HEK293 (cell line): ENCODE results near the gene CST9.

Experiments
- CTCF ChIA-PET: fragments of 350-600 bp; formaldehyde crosslinking; extraction: SDS; loops from one replicate; lab custom pipeline; 2021; ENCODE audit warnings: antibody characterized with exemption; lab: Yijun Ruan, JAX
- POLR2A ChIA-PET: fragments of 300-600 bp; formaldehyde crosslinking; extraction: SDS; loops from one replicate; lab custom pipeline; 2020; ENCODE audit warnings: antibody characterized with exemption, inconsistent platforms; lab: Yijun Ruan, JAX
- H3K27ac ChIP-seq: fragments of 200-500 bp; sonication (Bioruptor generic); 2 replicates; pipeline ENCODE4 v1.5.1; 2014; ENCODE audit warnings: low read depth, low read length, control low read depth, inconsistent platforms; ENCODE audit errors: extremely low read depth
- H3K36me3 ChIP-seq, 2 experiments: fragments of 200-500 bp in 1 of 2; sonication (Bioruptor generic) in 1 of 2; 1 replicate in 1 of 2; 2 replicates in 1 of 2; pipeline ENCODE4 v1.5.1; 2014 to 2017; ENCODE audit warnings: inconsistent platforms in 2 of 2, low read length in 2 of 2; ENCODE audit not compliant: control insufficient read depth in 2 of 2, insufficient read depth in 1 of 2
- H3K4me1 ChIP-seq: fragments of 200-500 bp; sonication (Bioruptor generic); 2 replicates; pipeline ENCODE4 v1.5.1; 2014; ENCODE audit warnings: mild to moderate bottlenecking, low read length, inconsistent platforms; ENCODE audit not compliant: control insufficient read depth, insufficient read depth
- H3K4me3 ChIP-seq: 2 replicates; pipeline ENCODE4 v1.5.1; 2011; ENCODE audit warnings: low read depth, mild to moderate bottlenecking, control low read depth, low read length, moderate library complexity
- H3K9me3 ChIP-seq: fragments of 200-500 bp; sonication (Bioruptor generic); 2 replicates; pipeline ENCODE4 v1.5.1; 2014; ENCODE audit warnings: low read depth, low read length, inconsistent platforms; ENCODE audit not compliant: control insufficient read depth, insufficient read depth
- AEBP2 ChIP-seq: fragments of 450-650 bp; formaldehyde crosslinking; IDR thresholded peaks from 2 replicates; pipeline ENCODE4 v1.5.1; 2016; ENCODE audit warnings: missing biosample characterization, missing genetic modification characterization, borderline replicate concordance
- FEZF1 ChIP-seq: fragments of 450-650 bp; formaldehyde crosslinking; IDR thresholded peaks from 2 replicates; pipeline ENCODE4 v1.5.1; 2016; ENCODE audit warnings: missing biosample characterization, missing genetic modification characterization
- GLIS2 ChIP-seq: fragments of 450-650 bp; formaldehyde crosslinking; IDR thresholded peaks from 2 replicates; pipeline ENCODE4 v1.5.1; 2016; ENCODE audit warnings: missing biosample characterization, missing genetic modification characterization
- KLF16 ChIP-seq: fragments of 450-650 bp; formaldehyde crosslinking; IDR thresholded peaks from 2 replicates; pipeline ENCODE4 v1.5.1; 2017; ENCODE audit warnings: missing biosample characterization, missing genetic modification characterization
- KLF17 ChIP-seq: fragments of 450-650 bp; formaldehyde crosslinking; IDR thresholded peaks from 2 replicates; pipeline ENCODE4 v1.5.1; 2016; ENCODE audit warnings: missing biosample characterization, missing genetic modification characterization
- RBAK ChIP-seq: fragments of 450-650 bp; formaldehyde crosslinking; IDR thresholded peaks from 2 replicates; pipeline ENCODE4 v1.5.1; 2016; ENCODE audit warnings: missing biosample characterization, missing genetic modification characterization
- SALL2 ChIP-seq: fragments of 450-650 bp; formaldehyde crosslinking; IDR thresholded peaks from 2 replicates; pipeline ENCODE4 v1.5.0; 2017; ENCODE audit warnings: missing biosample characterization, mild to moderate bottlenecking, missing genetic modification characterization, borderline replicate concordance
- TRIM28 ChIP-seq: IDR thresholded peaks from 2 replicates; pipeline ENCODE4 v1.6.1; 2011; ENCODE audit warnings: low read length, control low read depth, borderline replicate concordance
- ZBTB1 ChIP-seq: fragments of 450-650 bp; formaldehyde crosslinking; IDR thresholded peaks from 2 replicates; pipeline ENCODE4 v1.5.1; 2016; ENCODE audit warnings: missing biosample characterization, missing genetic modification characterization
- ZBTB44 ChIP-seq: fragments of 450-650 bp; IDR thresholded peaks from 2 replicates; pipeline ENCODE4 v1.5.1; 2018; ENCODE audit warnings: missing biosample characterization, mild to moderate bottlenecking, missing genetic modification characterization
- ZFP3 ChIP-seq: fragments of 450-650 bp; formaldehyde crosslinking; IDR thresholded peaks from 2 replicates; pipeline ENCODE4 v1.5.1; 2016; ENCODE audit warnings: low read depth, missing biosample characterization, missing genetic modification characterization
- ZFP37 ChIP-seq: fragments of 450-650 bp; formaldehyde crosslinking; IDR thresholded peaks from 2 replicates; pipeline ENCODE4 v1.5.1; 2016; ENCODE audit warnings: missing biosample characterization, missing genetic modification characterization
- ZNF157 ChIP-seq: fragments of 450-650 bp; formaldehyde crosslinking; IDR thresholded peaks from 2 replicates; pipeline ENCODE4 v1.5.1; 2016; ENCODE audit warnings: missing biosample characterization, missing genetic modification characterization
- ZNF214 ChIP-seq: fragments of 450-650 bp; formaldehyde crosslinking; IDR thresholded peaks from 2 replicates; pipeline ENCODE4 v1.5.1; 2017; ENCODE audit warnings: missing biosample characterization, mild to moderate bottlenecking, missing genetic modification characterization, borderline replicate concordance
- ZNF24 ChIP-seq: fragments of 450-650 bp; formaldehyde crosslinking; IDR thresholded peaks from 2 replicates; pipeline ENCODE4 v1.5.1; 2016; ENCODE audit warnings: missing biosample characterization, missing genetic modification characterization
- ZNF274 ChIP-seq, 2 experiments: fragments of 200-500 bp in 1 of 2; fragments of 450-650 bp in 1 of 2; sonication (Bioruptor generic) in 1 of 2; formaldehyde crosslinking in 1 of 2; IDR thresholded peaks; 2 replicates each; pipeline versions ENCODE4 v1.5.1 to v1.6.1; 2014 to 2016; ENCODE audit warnings: borderline replicate concordance in 1 of 2, inconsistent platforms in 1 of 2, low read length in 1 of 2, missing biosample characterization in 1 of 2, missing genetic modification characterization in 1 of 2
- ZNF37A ChIP-seq: fragments of 450-650 bp; IDR thresholded peaks from 2 replicates; pipeline ENCODE4 v1.5.1; 2018; ENCODE audit warnings: missing biosample characterization, missing genetic modification characterization
- ZNF398 ChIP-seq: fragments of 450-650 bp; formaldehyde crosslinking; IDR thresholded peaks from 2 replicates; pipeline ENCODE4 v1.5.1; 2017; ENCODE audit warnings: missing biosample characterization, missing genetic modification characterization
- ZNF571 ChIP-seq: fragments of 450-650 bp; formaldehyde crosslinking; IDR thresholded peaks from 2 replicates; pipeline ENCODE4 v1.5.0; 2017; ENCODE audit warnings: missing biosample characterization, missing genetic modification characterization
- ZNF654 ChIP-seq: fragments of 450-650 bp; formaldehyde crosslinking; IDR thresholded peaks from 2 replicates; pipeline ENCODE4 v1.5.1; 2016; ENCODE audit warnings: low read depth, missing biosample characterization, missing genetic modification characterization
- ZNF660 ChIP-seq: fragments of 450-650 bp; IDR thresholded peaks from 2 replicates; pipeline ENCODE4 v1.5.1; 2018; ENCODE audit warnings: missing biosample characterization, mild to moderate bottlenecking, missing genetic modification characterization
- ZNF768 ChIP-seq: fragments of 450-650 bp; formaldehyde crosslinking; IDR thresholded peaks from 2 replicates; pipeline ENCODE4 v1.5.1; 2018; ENCODE audit warnings: missing biosample characterization, mild to moderate bottlenecking, missing genetic modification characterization
- ZNF776 ChIP-seq: fragments of 450-650 bp; formaldehyde crosslinking; IDR thresholded peaks from 2 replicates; pipeline ENCODE4 v1.5.0; 2017; ENCODE audit warnings: missing biosample characterization, missing genetic modification characterization, borderline replicate concordance
- ZNF785 ChIP-seq: fragments of 450-650 bp; formaldehyde crosslinking; IDR thresholded peaks from 2 replicates; pipeline ENCODE4 v1.5.1; 2016; ENCODE audit warnings: missing biosample characterization, missing genetic modification characterization
- ZNF830 ChIP-seq: fragments of 450-650 bp; IDR thresholded peaks from 2 replicates; pipeline ENCODE4 v1.5.0; 2018; ENCODE audit warnings: missing biosample characterization, missing genetic modification characterization, low read depth, mild to moderate bottlenecking, moderate library complexity

The CST9 gene

GRCh38 chr20:23566199-23566932, 39.4 kb downstream of the CST9 start:
- no peak overlapping the region for H3K4me3 ChIP-seq
- H3K9me3 ChIP-seq: no peaks in the 10 kb centered on the region
- no peak for TF ChIP-seq ZNF157
- no peak for TF ChIP-seq ZNF654 (tag by site-specific recombination)
- TF ChIP-seq ZNF768: no peak
- no peak for TF ChIP-seq ZNF214 (tag by site-specific recombination)
- no peak for TF ChIP-seq ZBTB44 (tag by site-specific recombination)
- no peak for TF ChIP-seq TRIM28
- no peak for TF ChIP-seq AEBP2 (tag by site-specific recombination)
- no peak for TF ChIP-seq ZNF660 (tag by site-specific recombination)
- TF ChIP-seq ZNF274 (IDR thresholded peaks at IDR 0.05; ENCODE audit: low read length): no peak
- TF ChIP-seq ZNF274 (tag by site-specific recombination; IDR thresholded peaks at IDR 0.05; ENCODE audit: borderline replicate concordance): no peak
- no peak for TF ChIP-seq ZNF37A (tag by site-specific recombination)
- no peak for TF ChIP-seq KLF17 (tag by site-specific recombination)
- no peak overlapping the region for H3K27ac ChIP-seq
- CTCF ChIA-PET: no interaction called here
- H3K4me1 ChIP-seq: no peaks in the 10 kb centered on the region
- H3K36me3 ChIP-seq: no peaks in the 10 kb centered on the region
- POLR2A ChIA-PET: no interaction called here

- Histone ChIP-seq H3K9me3 (no peaks in the 10 kb centered on the region), H3K4me3 (no peak overlapping the region), H3K27ac (no peak overlapping the region), H3K4me1 (no peaks in the 10 kb centered on the region), H3K36me3 (no peaks in the 10 kb centered on the region)
- TF ChIP-seq ZNF24 (tag by site-specific recombination): no peak
- no peak for TF ChIP-seq ZNF785
- no peak for TF ChIP-seq ZNF830 (tag by site-specific recombination)
- TF ChIP-seq RBAK (tag by site-specific recombination): no peak
- TF ChIP-seq ZNF776 (tag by site-specific recombination): no peak
- TF ChIP-seq GLIS2 (tag by site-specific recombination): no peak
- TF ChIP-seq FEZF1 (tag by site-specific recombination): no peak
- TF ChIP-seq KLF16 (tag by site-specific recombination): no peak
- no peak for TF ChIP-seq ZNF398 (tag by site-specific recombination)
- no peak for TF ChIP-seq ZFP37 (tag by site-specific recombination)
- TF ChIP-seq ZBTB1 (tag by site-specific recombination): no peak
- TF ChIP-seq SALL2 (tag by site-specific recombination): no peak
- TF ChIP-seq ZFP3 (tag by site-specific recombination): no peak
- TF ChIP-seq ZNF571: no peak
- ChIA-PET CTCF (no interaction called here), POLR2A (no interaction called here)
Measured at GRCh38 chr20:23565503-23566045, 40.1 kb downstream of the CST9 start.
